ENCODE measurements around the gene FHOD3.

The FHOD3 gene

DNA sequence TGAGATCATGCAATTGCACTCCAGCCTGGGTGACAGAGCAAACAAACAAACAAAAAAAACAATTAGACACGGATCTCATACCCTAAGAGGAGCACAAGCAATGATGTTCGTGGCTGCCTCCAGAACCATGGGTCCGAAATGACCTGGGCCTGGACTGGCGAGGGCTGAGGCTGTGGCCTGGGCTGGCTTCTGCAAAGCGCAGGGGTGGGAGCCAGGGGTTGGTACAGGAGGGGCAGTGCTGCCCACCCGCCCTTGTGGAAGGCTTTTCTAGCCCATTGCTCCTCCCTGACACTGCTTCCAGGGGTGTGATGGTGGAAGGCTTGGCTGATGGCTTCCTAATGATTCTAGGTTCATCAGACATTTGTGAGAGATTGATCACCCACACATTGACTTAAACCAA is 167.8 kb downstream of the FHOD3 start:
- DNase-seq (ENCODE audit: low read depth in 2 of 3, low spot score in 2 of 3): no peak

DNA sequence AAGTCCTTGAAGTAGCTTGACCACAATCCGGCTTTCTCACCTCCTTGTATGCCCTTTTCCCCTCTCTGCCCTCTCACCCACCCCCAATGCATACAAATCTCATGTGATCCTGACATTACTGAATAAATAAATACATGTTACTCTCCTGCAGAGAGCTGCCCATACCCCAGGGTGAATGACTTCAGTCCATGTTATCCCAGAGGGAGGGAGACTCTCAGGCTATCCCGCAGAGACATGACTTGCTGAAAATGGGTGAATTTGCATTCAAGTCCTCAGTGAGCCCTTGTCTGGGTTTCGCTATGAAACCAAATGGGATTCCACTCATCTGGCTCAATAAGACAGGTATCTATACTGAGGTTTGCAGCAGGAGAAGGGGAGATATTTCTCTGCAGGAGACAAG is 168.5 kb downstream of the FHOD3 start:
- DNase-seq (ENCODE audit: low read depth in 2 of 3, low spot score in 2 of 3): no peak

GRCh38 chr18:36467614-36468013 is 170.1 kb downstream of the FHOD3 start:
- no peak for DNase-seq (ENCODE audit: low read depth in 2 of 3, low spot score in 2 of 3)

GRCh38 chr18:36468161-36468560 is 170.6 kb downstream of the FHOD3 start:
- DNase-seq (ENCODE audit: low read depth in 2 of 3, low spot score in 2 of 3): no peak

DNA sequence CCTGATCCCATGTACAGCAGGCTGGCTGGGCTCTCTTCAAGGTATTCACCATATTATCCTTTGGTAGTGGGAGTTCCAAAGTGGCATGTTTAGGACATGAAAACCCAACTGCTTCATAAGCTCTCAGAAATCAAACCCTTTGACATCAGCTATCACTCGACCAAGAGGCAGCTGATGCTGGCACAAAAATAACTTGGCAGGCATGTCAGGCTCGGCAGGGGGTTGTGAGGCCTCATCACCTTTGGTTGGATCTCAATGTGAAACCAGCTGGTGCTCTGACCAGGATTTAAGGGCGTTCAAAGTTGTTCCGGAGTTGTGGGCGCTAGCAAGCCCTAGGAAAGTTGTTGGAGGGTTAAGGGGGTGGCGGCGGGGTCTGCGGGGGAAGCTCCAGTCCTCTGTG is 171.9 kb downstream of the FHOD3 start:
- no peak for DNase-seq (ENCODE audit: low read depth in 2 of 3, low spot score in 2 of 3)

GRCh38 chr18:36470896-36471295 is 173.4 kb downstream of the FHOD3 start:
- DNase-seq (ENCODE audit: low read depth in 2 of 3, low spot score in 2 of 3): no peak

GRCh38 chr18:36471393-36471792 is 173.9 kb downstream of the FHOD3 start:
- no peak for DNase-seq (ENCODE audit: low read depth in 2 of 3, low spot score in 2 of 3)

- DNase-seq (ENCODE audit: low read depth in 2 of 3, low spot score in 2 of 3): no peak
Measured at GRCh38 chr18:36476433-36476832, 178.9 kb downstream of the FHOD3 start.

GRCh38 chr18:36477776-36478175 is 180.3 kb downstream of the FHOD3 start:
- DNase-seq (ENCODE audit: low read depth in 2 of 3, low spot score in 2 of 3): no peak

GRCh38 chr18:36481201-36481657 is 183.7 kb downstream of the FHOD3 start:
- no peak for DNase-seq (ENCODE audit: low read depth in 2 of 3, low spot score in 2 of 3)

GRCh38 chr18:36481935-36482334 is 184.4 kb downstream of the FHOD3 start:
- no peak for DNase-seq (ENCODE audit: low read depth in 2 of 3, low spot score in 2 of 3)

DNA sequence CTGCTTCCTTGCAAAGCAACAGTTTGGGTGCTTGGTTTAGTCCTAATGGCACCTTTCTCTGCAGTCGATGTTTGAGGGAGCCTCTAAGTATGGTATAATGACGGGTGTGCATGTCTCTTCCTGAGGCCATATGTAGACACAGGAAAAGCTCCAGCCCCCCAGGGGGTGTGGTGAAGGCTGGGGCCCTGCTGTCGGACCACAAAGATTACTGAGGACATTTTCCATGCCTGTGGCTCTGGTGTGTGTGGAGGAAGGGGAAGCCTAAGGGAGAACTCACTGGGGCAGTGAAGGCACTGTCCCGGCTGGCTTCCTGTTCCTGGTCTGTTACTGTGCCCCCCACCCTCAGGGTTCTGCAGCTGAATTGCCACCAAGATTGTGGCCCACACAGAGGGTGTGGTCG is 187.1 kb downstream of the FHOD3 start:
- DNase-seq (ENCODE audit: low read depth in 2 of 3, low spot score in 2 of 3): no peak

DNA sequence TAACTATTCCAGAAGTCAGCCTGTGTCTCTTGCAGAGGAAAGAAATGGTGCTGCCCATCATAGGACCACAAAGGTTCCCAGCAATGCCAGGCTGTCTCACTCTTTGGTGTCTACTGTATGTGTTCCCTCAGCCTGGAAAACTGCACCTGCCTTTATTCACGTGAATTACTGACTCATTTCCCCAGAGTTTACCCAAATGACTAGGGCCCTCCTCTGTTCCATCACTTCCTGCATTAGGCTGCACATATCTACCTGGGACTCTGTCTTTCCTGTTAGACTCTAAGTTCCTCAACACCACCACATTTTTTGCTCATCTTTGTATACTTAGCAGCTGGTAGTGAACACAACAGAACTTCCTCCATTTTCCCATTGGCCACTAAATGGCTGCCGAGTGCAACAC is 188.3 kb downstream of the FHOD3 start:
- no peak for DNase-seq (ENCODE audit: low read depth in 2 of 3, low spot score in 2 of 3)

DNA sequence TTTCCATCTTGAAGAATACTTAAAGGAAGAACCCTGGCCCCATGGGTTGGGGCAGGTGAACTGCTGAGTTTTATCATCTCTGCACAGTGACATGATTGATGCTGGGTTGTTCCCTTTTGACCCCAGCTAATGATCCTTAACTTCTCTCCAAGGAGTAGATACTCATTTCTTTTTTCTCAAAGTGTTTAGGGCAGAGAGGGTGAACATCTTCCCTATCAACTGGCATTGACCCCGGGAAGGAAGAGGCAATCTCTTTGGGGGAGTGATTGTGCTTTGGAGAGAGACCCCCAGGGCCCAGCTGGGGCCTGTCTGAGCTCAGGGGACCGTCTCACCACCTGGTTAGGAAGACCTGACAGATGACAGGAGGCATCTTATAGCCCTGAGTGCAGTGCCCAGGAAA is 190.6 kb downstream of the FHOD3 start:
- DNase-seq (ENCODE audit: low read depth in 2 of 3, low spot score in 2 of 3): no peak

- DNase-seq (ENCODE audit: low read depth in 2 of 3, low spot score in 2 of 3): no peak
Measured at GRCh38 chr18:36490897-36491296, 193.4 kb downstream of the FHOD3 start.

- no peak for DNase-seq (ENCODE audit: low read depth in 2 of 3, low spot score in 2 of 3)
Measured at GRCh38 chr18:36492604-36493329, 195.3 kb downstream of the FHOD3 start.

- no peak for DNase-seq (ENCODE audit: low read depth in 2 of 3, low spot score in 2 of 3)
Measured at GRCh38 chr18:36493349-36494159, 196.0 kb downstream of the FHOD3 start.

DNA sequence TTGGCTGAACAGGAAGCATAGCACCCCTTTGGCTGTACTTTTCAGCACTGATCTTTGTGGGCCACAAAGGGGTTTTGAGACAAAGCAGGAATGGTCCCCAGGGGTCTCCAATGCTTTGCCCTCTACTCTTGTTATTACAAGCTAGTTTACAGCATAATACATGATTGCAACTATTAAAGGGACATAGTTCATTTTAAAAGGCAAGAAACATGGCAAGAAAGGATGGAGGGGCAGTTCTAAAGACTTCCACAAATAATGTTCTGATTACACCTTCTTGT is 196.6 kb downstream of the FHOD3 start:
- DNase-seq (ENCODE audit: low read depth in 2 of 3, low spot score in 2 of 3): no peak

- no peak for DNase-seq (ENCODE audit: low read depth in 2 of 3, low spot score in 2 of 3)
Measured at GRCh38 chr18:36496022-36496421, 198.5 kb downstream of the FHOD3 start.

DNA sequence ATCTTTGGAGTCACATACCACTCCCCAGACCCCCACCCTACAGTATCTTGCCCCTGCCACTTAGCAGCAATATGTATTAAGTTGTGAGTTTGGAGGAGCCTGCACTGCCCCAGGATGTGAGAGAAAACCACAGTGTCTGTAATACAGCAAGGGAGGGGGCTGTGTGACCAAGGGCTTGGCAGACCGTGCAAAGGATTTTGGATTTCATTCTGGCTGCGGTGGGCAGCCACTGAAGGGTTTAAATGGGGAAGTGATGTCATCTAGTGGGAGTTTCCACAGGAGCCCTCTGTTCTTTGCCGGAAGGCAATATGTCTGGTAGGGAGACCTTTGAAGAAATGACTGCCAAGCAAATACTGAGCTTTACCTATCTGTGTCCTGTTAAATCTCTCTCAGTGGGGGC is 202.4 kb downstream of the FHOD3 start:
- DNase-seq (ENCODE audit: low read depth in 2 of 3, low spot score in 2 of 3): no peak

DNA sequence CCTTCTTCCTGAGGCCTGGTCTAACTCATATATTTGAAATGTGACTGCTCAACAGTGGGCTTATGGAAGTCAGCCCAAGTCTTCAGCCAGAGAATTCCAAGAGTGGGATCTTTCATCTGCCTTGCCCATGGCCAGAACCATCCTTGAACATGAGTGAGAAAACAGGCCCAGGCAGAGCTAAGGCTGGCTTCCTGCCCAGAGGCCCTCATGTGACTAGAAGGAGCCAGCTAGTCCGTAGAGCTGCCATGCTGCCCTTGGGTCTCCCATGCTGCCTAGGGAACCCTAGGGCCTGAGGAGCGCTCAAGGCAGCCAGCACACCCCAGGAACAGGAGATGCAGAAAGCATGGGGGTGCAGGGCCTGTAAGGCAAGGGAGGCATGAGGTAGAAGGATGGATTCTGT is 203.6 kb downstream of the FHOD3 start:
- DNase-seq (ENCODE audit: low read depth in 2 of 3, low spot score in 2 of 3): no peak

DNA sequence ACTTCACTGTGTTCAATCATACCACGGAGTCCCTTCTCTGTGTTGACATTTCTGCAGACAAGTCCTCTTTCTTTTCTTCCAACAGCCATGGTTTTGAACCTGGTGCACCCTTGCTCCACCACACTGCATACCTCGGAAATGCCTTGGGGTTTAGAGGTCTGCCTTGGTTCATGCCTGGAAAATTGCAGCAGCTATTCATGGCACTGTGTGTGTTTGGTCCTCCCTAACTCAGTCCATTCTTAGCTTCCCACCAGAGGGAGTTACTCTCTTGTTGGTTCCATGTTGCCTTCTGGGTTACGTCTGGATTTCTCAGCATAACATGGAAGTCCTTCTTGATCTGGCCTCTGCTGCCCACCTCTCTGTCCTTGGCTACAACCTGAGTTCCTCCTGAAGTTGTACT is 206.0 kb downstream of the FHOD3 start:
- no peak for DNase-seq (ENCODE audit: low read depth in 2 of 3, low spot score in 2 of 3)

DNA sequence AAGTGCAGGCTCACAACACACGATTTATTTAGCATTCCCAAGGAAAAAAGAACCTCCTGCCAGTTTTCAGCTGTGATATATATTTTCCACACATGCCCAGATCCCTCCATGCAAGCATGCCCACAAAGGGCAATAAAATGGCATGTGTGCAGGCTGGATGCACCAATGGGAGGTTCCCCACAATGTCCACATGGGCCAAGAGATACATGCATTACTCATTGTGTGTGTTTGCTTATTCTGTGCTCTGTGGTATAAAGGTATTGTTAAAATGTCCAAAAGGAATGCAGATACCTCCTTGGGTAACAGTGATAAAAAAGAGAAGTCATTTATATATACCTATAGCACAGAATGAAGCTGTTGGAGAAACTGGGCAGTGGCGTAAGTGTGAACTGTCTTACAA is 207.4 kb downstream of the FHOD3 start:
- DNase-seq (ENCODE audit: low read depth in 2 of 3, low spot score in 2 of 3): no peak
